T-helper 9 cell (primary cell): Measurements from ENCODE around the gene EID1.
"Not testable (repeated sequence)": the region's sequence is repeated elsewhere in the genome, so short reads cannot be mapped to it uniquely, and the experiment has no call there.

Experiments used
- DNase-seq: peaks from one replicate; pipeline ENCODE4 v3.0.0-alpha.2; 2020
- total RNA-seq, 2 donors: gene quantifications; one replicate each; lab custom pipeline; 2026; lab: John Stamatoyannopoulos, UW

Gene EID1, protein sequence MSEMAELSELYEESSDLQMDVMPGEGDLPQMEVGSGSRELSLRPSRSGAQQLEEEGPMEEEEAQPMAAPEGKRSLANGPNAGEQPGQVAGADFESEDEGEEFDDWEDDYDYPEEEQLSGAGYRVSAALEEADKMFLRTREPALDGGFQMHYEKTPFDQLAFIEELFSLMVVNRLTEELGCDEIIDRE
- total RNA-seq: 121 to 138 reads per million in 2 donors

DNA sequence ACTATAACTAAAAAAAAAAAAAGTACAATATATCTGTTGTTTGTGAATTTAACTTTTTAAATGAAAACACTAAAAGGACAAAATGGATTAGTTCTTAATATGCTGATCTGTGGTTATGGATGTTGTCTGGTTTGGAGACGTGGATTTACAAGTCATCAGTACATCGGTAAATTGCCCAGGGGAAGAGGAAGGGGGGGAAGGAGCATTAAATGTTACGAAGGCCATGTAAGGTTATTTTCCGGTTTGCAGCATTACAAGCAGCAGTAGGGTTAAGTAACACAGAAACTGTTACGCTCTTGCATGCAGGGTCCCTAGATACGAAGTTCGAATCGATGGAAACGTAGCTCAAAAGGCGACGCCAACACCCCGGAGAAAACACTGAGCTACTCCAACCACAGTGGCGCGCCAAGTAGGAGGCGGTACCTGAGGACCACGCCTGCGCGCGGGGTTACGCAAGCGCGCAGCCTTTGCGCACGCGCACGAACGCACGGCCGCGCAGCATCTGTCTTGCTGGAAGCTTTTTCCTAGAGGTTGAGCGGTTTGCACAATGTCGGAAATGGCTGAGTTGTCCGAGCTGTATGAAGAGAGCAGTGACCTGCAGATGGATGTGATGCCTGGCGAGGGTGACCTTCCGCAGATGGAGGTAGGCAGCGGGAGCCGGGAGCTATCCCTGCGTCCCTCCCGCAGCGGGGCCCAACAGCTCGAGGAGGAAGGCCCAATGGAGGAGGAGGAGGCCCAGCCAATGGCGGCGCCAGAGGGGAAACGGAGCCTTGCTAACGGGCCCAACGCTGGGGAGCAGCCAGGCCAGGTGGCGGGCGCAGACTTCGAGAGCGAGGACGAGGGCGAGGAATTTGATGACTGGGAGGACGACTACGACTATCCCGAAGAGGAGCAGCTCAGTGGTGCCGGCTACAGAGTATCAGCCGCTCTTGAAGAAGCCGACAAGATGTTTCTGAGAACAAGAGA is at the start of gene EID1:
TSS of gene EID1 (plus strand) at position 505 of the 966 bp plus-strand sequence. CDS start at position 548, 43 bp downstream.
- DNase-seq: peak; percentile 86

- DNase-seq: no peak
Observed at GRCh38 chr15:48828471-48828870, 49.5 kb upstream of the EID1 start.

DNA sequence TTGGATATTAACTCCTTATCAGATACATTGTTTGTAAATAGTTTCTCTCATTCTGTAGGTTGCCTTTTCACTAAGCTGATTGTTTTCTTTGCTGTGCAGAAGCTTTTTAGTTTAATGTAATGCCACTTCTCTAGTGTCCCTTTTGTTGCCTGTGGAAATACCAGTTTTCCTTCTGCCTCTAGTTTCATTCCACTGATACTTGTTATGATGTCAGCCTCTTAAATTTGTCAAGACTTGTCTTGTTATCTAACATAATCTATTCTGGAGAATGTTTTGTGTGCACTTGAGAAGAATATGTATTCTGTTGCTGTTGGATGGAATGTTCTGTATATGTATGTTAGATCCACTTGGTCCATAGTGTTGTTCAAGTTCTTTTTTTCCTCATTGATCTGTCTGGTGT is 49.0 kb upstream of the EID1 start:
- DNase-seq: no peak

DNA sequence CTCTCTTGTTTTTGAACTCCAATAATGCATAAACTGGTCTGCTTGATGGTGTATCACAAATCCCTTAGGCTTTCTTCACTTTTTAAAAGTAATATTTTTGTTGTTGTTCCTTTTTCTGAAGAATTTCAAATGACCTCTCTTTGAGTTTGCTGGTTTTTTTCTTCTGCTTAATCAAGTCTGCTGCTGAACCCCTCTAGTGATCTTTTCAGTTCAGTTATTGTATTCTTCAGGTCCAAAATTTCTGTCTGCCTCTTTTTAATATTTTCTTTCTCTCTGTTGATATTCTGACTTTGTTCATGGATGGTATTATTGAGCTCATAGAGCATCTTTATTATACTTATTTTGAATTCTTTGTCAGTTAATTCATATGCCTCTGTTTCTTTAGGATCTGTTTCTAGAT is 45.3 kb upstream of the EID1 start:
- DNase-seq: no peak

DNA sequence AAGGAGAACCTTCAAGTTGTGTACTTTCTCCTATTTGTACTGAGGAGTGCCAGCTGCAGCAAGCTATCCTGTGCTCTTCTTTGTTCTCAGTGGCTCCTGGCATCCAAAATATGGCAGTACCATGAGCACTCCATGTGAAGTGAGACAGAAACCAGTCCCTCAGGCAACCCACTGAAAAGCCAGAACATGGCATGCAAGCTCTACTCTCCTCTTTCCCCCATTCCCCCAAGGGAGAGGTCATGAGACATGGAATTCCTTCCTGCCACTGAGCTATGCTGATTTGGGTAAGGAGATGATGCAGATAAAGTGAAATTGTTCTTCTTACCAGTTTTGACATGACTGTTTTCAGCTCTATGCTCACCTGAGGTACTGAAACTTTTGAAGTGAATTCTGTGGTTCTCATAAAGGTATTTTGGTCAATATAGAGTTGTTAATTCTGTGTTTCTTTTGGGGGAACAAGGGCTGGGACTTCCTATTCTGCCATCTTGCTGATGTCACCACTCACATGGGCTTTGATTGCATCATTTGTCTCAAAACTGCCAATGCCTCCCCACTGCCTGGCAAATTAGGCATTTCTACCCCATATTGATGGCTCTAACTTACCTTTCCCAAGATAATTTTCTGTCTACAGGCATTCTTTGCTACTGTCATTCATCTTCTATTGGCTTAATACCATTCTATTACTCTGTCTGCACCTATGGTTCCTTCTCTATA is 44.3 kb upstream of the EID1 start:
- no peak for DNase-seq

DNA sequence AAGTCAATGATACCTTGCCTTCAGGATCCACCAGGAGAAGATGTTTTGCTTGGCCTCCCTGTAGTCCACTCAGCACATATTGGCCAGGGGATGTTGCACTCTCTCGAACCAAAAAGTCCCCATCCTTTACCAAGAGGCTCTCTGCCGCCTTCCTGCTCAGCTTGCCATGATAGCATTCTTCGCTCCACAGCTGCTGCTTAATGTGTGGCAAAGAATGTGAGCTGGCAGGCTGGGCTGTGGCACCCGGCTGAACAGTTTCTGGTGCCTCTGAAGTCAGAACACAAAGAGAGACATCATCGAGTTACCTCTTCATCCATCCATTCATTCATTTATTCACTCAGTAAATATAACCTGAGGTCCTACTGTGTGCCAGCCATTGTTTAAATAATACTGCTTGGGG is 43.2 kb upstream of the EID1 start:
- DNase-seq: no peak

DNA sequence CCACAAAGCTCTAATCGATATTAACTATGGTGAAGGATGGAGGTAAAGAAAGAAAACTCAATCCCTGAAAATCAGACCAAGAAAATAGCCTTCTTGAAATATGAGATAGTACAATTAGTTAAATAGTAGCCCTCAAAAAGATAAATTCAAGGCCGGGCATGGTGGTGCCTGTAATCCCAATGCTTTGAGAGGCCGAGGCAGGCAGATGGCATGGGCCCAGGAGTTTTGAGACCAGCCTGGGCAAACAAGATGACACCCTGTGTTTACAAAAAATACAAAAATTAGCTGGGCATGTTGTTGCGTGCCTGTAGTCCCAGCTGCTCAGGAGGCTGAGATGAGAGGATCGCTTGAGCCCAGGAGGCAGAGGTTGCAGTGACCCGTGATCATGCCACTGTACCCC is 35.4 kb upstream of the EID1 start:
- DNase-seq: no peak

GRCh38 chr15:48845123-48845522 is 32.8 kb upstream of the EID1 start:
- no peak for DNase-seq

DNA sequence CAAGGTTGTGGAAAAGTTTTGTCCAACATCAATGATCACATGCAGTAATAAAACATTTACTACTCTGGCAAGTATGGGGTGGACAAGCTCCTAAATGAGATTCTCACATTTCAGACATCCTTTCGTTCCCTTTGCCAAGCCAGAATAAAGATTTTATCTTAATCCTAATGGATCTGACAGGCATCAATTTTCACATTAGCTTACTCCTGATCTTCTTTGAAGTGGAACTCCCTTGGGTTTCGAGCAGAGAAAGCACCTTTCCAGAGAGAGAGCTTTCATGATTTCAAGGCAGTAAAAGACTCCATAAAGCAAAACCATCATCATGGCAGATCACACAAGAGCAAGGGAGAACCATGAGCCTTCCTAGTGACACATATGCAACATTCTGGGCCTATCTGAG is 27.3 kb upstream of the EID1 start:
- no peak for DNase-seq

DNA sequence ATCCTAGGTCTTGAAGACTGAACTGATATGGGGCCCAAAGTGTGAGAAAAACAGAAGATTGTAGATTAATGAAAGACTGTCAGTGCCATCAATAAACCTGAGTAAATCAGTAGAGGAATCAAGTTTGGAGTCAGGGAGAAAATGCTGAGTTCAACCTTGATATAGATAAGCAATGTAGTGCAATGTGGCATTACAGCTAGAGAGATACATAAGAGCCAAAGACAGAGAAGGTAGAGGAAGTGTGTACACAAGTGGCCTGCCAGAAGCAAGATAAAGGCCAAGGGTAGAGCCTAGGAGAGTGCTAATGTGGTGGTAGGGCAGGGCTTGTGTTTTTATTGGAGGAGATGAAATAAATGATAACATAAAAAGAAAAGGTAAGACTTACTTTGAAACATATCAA is 26.0 kb upstream of the EID1 start:
- DNase-seq: no peak

DNA sequence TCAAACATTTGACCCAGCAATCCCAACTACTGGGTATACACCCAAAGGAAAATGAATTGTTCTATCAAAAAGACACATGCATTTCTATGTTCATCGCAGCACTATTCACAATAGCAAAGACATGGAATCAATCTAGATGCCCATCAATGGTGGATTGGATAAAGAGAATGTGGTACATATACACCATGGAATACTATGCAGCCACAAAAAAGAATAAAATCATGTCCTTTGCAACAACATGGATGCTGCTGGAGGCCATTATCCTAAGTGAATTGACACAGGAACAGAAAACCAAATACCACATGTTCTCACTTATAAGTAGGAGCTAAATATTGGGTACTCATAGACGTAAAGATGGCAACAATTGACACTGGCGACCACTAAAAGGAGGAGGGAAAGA is 23.5 kb upstream of the EID1 start:
- not testable (repeated sequence) for DNase-seq

- no peak for DNase-seq
Observed at GRCh38 chr15:48855501-48856440, 22.2 kb upstream of the EID1 start.

GRCh38 chr15:48856942-48857341 is 21.0 kb upstream of the EID1 start:
- DNase-seq: no peak

DNA sequence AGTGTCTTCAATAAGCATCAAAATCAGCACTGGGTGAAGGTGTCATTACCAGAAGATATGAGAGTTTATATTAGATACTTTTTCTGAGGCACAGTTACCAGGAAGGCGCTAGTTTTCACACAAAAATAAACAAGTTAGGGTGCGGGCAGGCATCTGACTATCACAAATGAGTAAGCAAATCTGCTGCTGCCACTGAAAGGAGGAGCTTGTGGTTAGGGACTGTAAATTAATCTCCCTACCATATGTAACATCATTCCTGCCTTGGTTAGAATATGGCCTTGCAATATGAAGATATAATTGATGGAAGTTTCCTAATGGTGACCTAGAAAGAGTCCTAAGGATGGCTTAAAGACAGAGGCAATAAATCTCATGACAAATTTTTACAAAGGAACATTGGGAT is 19.5 kb upstream of the EID1 start:
- no peak for DNase-seq

- DNase-seq: no peak
Observed at GRCh38 chr15:48859426-48859825, 18.5 kb upstream of the EID1 start.

DNA sequence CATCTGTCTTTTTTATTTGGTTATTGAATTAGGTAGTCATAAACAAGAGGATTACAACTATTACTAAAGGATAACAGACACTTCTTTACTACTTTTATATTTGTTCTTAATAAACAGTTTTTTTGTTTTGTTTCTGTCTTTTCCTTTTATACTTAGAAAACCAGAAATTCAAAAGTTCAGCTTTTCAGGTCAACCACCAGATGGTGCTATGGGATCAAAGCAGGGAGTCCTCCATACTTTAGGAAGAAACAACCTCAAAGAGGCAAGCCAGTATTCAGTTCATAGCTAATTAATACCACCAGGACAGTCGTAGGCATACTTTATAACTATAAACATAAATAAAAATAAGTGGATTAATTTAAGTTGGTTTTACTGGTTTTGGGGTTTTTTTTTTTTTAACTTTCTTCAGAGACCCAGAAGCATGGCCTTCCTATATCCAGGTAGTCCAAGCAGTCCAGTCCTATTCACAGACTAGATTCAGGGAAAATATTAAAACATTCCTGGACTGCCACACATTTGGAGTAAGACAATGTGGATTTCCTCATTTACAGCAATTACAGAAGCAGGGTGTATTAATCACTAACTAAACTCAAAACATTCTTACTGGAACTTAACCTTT is 16.0 kb upstream of the EID1 start:
- peak; percentile 9 for DNase-seq

DNA sequence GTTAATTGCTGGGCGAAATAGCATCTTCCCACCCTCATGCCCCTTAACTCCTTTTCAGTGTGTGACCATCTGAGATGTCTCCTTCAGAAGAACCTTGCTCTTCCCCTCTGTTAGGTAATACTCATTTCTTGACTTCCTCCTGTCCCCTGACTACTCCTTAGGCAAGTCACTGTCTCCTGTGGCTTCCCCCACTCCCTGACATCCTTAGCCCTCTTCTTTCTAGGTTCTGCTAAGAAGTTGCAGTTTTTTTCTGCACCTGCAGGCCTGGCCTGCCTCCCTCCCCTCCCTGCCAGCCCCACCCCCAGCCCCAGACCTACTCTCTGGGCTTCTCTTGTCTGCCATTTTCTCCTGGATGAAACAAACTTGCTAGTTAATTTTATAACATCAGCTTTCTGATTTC is 15.2 kb upstream of the EID1 start:
- DNase-seq: no peak

DNA sequence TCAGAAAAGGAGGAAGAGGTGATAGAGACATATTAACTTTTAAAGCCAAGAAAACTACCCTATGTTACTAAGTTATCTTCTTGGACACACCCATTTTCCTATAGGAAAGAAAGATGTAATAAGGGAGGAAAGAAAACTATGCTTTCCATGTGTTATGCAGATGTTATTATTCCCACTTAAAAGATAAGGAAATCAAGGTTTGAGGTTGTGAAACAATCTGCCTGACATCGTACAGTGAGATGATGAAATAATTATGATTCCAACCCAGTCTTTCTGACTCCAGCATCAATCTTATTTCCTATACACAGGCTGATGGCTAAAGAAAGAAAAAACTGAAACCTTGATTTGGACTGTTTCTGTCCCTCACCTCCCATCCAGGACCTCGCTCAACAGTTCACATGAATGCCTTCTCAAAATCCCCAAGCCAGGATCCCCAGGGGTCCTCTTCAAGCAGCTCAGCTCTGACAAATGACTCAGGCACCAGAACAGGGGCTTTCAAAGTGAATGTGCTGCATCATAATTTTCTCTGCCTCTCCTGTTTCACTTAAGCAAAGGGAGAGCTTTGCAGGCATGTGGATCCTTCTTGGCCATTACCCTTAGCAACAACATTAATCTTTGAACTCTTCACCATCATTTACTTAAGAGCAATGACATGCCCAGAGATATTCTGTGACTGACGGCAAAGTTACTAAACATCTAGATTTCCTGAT is 12.4 kb upstream of the EID1 start:
- no peak for DNase-seq

DNA sequence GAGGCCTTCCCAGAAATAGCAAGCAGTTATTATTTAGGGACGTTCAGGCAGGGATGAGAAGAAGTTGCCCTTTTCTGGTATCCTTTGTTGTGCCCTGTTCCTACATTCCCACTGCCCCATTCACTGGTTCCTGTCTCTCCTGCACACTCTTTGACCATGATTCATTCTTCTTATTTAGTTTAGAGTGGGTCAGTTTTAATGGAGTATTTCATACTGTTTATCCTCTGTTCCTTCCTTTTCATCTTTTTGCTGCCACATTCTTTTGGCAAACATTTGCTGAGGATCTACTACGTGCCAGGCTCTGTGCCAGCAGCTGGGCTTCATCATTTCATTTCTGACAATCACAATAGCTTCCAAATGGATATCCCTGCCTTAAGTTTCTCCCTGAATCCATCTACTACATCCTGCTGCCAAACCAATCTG is 11.8 kb upstream of the EID1 start:
- DNase-seq: no peak

DNA sequence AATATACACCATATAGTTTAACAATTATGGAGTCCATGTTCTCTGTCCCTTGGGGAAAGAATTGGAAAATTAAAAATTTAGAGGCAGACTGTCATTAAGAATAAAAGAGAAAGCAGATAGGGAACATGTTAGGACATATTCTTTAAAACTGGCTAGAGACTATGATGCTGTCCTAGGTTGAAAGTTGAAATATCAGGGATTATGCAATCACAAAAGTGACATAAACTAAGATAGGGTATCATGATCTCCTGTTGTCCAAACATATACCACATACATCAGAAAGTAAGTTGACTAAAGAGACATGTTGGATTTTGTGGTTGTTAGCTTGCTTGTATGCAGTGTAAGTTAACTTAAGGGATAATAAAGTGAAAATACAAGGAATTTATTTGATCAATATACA is 9.9 kb upstream of the EID1 start:
- DNase-seq: no peak

- no peak for DNase-seq
Observed at GRCh38 chr15:48868536-48868935, 9.4 kb upstream of the EID1 start.
